GM19468 (cell line): Measurements from ENCODE around the gene WDR45B.

Experiments used
- ATAC-seq: cut with Tn5 transposase; IDR thresholded peaks from one replicate; pipeline ENCODE4 v1.9.1; 2021; ENCODE audit warnings: mild to moderate bottlenecking, moderate library complexity, moderate number of reproducible peaks; ENCODE audit not compliant: unreplicated experiment; ENCODE audit errors: extremely low read depth

WDR45B gene

GRCh38 chr17:82633343-82633742 lies 14.9 kb downstream of the WDR45B start:
- no peak for ATAC-seq

DNA sequence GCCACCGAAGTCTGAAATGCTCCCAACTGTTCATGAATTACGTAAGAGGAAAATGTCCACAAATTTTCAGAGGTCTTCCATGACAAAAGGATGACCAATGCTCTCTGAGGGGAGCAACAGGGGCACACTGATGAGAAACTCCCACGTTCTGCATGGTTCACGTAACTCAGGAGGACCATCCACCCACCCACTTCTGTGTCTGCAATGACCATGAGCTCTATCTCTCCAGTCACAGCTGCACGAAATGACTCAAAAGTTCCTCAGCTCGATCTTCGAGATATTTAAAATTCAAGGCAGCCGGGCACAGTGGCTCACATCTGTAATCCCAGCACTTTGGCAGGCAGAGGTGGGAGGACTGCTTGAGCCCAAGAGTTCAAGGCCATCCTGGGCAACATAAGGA lies 15.8 kb downstream of the WDR45B start:
- ATAC-seq: no peak

GRCh38 chr17:82631544-82631943 lies 16.7 kb downstream of the WDR45B start:
- ATAC-seq: no peak

GRCh38 chr17:82630212-82630611 lies 18.0 kb downstream of the WDR45B start:
- ATAC-seq: no peak

- no peak for ATAC-seq
Measured at GRCh38 chr17:82629748-82630147, 18.5 kb downstream of the WDR45B start.

DNA sequence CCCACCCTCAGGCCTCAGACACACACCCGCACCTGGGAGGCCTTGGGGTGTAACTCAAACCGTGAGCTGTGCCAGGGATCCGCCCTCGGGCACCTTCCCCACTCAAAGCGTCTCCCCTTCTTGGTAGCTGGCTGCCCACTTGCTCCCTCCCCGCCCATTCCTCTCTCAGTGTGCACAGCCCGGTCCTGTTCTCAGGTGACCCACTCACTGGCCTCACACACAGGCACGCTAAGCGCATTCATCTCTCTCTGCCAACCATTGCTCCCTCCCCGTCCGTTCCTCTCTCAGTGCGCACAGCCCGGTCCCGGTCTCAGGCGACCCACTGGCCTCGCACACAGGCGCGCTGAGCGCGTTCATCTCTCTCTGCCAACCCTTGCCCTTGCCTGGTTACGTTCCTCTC lies 20.8 kb downstream of the WDR45B start:
- no peak for ATAC-seq

DNA sequence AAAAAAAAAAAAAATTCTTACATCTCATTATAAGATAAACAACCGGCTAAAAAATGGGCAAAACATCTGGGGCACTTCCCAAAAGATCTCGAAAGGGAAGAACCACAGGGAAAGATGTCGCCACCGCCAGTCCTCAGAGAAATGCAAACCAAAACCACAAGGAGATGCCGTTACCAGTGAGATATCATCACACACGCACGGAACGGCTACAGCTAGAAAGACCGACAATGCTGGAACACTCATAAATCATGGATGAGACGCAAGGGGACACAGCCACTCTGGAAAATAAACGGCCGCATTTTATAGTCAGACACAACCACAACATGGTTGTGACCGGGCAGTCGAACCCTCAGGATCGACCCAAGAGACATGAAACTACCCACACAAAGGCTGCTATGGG lies 24.5 kb downstream of the WDR45B start:
- no peak for ATAC-seq

- ATAC-seq: no peak
Measured at GRCh38 chr17:82619641-82620040, 28.6 kb downstream of the WDR45B start.

- no peak for ATAC-seq
Measured at GRCh38 chr17:82619211-82619610, 29.0 kb downstream of the WDR45B start.

GRCh38 chr17:82616021-82616711 lies 32.1 kb downstream of the WDR45B start:
- ATAC-seq: no peak

GRCh38 chr17:82615084-82616020 lies 32.9 kb downstream of the WDR45B start:
- no peak for ATAC-seq

- ATAC-seq: no peak
Measured at GRCh38 chr17:82614095-82614631, 34.1 kb downstream of the WDR45B start.

DNA sequence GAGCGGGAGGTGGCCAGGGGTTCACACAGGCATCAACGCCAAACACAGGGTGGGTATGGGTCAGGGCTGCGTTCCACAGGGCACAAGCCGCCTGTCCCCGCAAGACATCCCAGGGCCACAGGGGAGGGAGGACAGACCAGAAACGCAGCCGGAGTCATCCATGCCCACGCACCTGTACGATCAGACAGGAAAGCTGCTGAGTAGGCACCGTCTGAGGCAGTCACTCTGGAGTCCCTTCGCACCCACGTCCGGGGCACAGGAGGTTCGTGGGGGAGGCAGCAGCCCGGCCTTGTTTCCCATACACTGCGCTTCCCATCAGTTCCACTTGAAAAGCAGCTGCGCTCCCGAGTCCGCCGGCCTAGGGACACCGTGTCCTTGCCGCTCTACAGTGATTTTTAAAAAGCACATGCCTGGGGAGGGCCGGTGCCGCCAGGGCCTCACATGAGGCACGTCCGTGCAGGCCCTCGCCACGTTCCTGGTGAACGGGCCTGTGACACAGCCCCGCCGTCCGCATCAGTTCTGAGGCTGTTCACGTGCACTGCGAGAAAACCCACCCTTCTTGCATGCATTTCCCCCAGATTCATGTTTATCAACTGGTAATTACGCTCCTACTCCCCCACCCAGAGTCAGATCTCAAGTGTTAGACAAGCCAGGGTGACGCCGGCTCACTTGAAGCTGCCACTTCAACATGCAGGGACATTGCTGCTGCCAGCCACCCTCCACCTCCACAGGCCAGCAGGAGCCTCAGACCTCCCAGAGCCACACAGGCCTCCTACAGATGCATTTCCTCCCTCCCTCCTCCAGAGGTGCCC lies 34.8 kb downstream of the WDR45B start:
- no peak for ATAC-seq

DNA sequence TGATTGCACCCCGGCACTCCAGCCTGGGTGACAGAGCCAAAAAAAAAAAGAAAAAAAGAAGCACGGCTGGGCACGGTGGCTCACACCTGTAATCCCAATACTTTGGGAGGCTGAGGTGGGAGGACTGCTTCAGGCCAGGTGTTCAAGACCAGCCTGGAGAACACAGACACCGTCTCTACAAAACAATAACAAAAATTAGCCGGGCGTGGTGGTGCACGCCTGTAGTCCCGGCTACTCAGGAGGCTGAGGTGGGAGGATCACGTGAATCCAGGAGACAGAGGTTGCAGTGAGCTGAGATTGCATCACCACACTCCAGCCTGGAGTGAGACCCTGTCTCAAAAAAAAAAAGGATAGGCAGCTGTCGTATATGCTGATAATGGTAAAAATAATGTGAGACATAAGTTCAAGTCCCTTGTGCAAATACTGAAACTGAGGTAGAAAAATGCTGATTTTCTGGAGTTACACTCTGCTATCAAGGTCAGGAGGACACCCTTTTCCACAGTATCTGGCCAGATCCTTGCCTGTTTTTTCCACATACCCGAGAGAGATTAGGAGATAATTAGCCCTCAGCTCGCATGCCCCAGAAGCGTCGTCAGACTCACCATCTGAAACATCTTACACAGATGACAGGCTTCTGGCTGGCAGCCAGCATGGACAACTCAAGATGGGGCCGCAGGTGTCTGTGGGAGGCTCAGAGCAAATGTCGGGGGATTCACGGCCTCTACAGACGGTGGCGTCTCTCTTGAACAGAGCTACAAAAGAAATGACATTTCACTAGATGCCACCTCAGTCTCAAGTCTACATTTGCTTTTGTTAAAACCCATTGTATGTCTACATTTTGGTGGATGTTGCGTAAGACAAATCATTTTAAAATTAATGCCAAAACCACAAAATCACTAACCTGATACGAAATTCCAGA lies 36.8 kb downstream of the WDR45B start:
- no peak for ATAC-seq

GRCh38 chr17:82609655-82610054 lies 38.6 kb downstream of the WDR45B start:
- ATAC-seq: no peak

DNA sequence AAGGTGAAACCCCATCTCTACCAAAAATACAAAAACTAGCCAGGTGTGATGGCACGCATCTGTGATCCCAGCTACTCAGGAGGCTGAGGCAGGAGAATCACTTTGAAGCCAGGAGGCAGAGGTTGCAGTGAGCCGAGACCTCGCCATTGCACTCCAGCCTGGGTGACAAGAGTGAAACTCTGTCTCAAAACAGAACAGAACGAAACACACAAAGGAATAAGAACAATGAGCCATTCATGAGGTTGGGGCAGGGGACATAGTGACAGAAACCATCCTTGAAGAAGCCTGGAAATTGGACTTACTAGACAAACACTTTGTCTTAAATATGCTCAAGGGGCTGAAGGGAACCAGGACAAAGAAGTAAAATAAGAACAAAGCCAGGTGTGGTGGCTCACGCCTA lies 39.4 kb downstream of the WDR45B start:
- ATAC-seq: no peak

DNA sequence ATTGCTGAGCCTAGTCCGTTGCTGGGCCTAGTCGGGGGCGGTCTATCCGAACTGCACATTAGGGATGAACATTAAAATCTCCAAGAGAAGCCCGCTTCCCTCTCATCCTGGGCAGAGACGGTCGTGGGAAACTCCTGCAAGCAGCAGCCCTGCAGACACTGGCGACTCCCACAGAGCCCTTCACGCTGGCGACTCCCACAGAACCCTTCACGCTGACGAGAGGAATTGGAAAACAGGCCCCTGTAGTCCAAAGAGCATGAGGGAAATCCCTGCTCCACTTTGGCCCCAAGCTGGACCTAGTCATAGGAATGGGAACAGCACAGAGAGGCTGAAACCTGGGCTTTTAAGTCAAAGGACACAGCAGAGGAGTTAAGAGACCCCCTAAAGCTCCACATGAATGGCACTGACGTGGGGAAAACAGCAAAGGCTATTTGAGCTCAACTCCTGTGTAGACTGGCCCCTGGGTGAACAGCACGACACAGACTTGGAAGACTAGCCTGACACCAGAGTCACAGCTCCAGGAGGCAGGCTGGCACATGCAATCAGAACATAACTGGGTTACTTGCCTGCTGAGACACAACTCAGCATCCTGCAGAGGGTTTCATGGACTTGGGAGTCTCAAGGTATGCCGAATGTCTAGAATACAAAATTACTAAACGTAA lies 42.2 kb downstream of the WDR45B start:
- no peak for ATAC-seq

- no peak for ATAC-seq
Measured at GRCh38 chr17:82604532-82604931, 43.7 kb downstream of the WDR45B start.

GRCh38 chr17:82603981-82604448 lies 44.2 kb downstream of the WDR45B start:
- ATAC-seq: no peak
